ENCODE data around the gene IL26. TPM values are rescaled to one million over a fixed set of nuclear protein-coding genes. Genes with fewer than 3 reads are reported as not detected.

Gene IL26
- polyA plus RNA-seq, 1 donor (not counting 4 experiments of a cell fraction or from before 2014, with no cell fraction given): not detected

DNA sequence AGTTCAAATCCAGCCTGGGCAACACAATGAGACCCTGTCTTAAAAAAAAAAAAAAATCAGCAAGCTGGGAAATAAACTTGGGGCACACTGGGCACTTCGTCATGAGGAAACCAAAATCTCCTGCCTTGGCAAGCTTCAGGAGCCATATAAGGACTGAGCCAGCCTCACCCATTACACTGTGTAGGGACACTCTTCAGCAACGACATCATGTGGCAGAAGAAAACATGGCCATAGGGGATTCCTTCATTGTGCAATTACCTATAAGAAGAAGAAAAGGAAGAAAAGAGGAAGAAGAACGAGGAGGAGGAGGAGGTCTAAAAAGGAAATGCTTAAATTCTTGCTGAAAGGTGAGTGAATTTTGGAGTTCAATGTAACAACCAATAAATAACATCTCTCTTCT lies 40.0 kb downstream of the IL26 start:
- H3K9ac ChIP-seq (ENCODE audit: control insufficient read depth, extremely low read depth, insufficient read depth, low read length): no peak overlapping the region
- no peaks in the 10 kb centered on the region for H4K20me1 ChIP-seq (ENCODE audit: control insufficient read depth, extremely low read depth, insufficient read depth, low read length)
- H3K9me1 ChIP-seq (ENCODE audit: control insufficient read depth, extremely low read depth, insufficient read depth, low read length): no peaks in the 10 kb centered on the region
- H3K36me3 ChIP-seq (ENCODE audit: control insufficient read depth in 2 of 2, extremely low read depth in 1 of 2, insufficient read depth in 2 of 2, low read length in 2 of 2): no peaks in the 10 kb centered on the region
- no peaks in the 10 kb centered on the region for H3K9me3 ChIP-seq (ENCODE audit: control insufficient read depth, low read depth, low read length)
- no peak overlapping the region for H3K4me2 ChIP-seq (ENCODE audit: control insufficient read depth, extremely low read depth, insufficient read depth, low read depth, low read length)
- no peak for TF ChIP-seq EZH2 (IDR thresholded peaks at IDR 0.05; ENCODE audit: low read length)
- TF ChIP-seq, protein P1, sequence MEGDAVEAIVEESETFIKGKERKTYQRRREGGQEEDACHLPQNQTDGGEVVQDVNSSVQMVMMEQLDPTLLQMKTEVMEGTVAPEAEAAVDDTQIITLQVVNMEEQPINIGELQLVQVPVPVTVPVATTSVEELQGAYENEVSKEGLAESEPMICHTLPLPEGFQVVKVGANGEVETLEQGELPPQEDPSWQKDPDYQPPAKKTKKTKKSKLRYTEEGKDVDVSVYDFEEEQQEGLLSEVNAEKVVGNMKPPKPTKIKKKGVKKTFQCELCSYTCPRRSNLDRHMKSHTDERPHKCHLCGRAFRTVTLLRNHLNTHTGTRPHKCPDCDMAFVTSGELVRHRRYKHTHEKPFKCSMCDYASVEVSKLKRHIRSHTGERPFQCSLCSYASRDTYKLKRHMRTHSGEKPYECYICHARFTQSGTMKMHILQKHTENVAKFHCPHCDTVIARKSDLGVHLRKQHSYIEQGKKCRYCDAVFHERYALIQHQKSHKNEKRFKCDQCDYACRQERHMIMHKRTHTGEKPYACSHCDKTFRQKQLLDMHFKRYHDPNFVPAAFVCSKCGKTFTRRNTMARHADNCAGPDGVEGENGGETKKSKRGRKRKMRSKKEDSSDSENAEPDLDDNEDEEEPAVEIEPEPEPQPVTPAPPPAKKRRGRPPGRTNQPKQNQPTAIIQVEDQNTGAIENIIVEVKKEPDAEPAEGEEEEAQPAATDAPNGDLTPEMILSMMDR (optimal IDR thresholded peaks at IDR 0.05 in 1 of 3, IDR thresholded peaks at IDR 0.05 in 1 of 3, conservative IDR thresholded peaks at IDR 0.05 in 1 of 3; ENCODE audit: extremely low read depth in 1 of 3, insufficient read depth in 2 of 3, low read length in 3 of 3): no peak
- H3K79me2 ChIP-seq (ENCODE audit: control insufficient read depth, insufficient read depth, low read length): no peaks in the 10 kb centered on the region
- DNase-seq (ENCODE audit: low read depth, low spot score) (no peak), FAIRE-seq (no peak)
- peaks cover 28% of the 10 kb centered on the region for H3K27me3 ChIP-seq (ENCODE audit: control insufficient read depth, extremely low read depth, insufficient read depth, low read length)
- H3K27ac ChIP-seq (ENCODE audit: control insufficient read depth, insufficient read depth, low read length): no peak overlapping the region
- peaks cover 5% of the 10 kb centered on the region for H3K4me1 ChIP-seq (ENCODE audit: control insufficient read depth, extremely low read depth, insufficient read depth, low read length)
- no peak overlapping the region for H3K4me3 ChIP-seq (ENCODE audit: control insufficient read depth in 2 of 3, extremely low read depth in 1 of 3, insufficient read depth in 2 of 3, low read depth in 1 of 3, low read length in 3 of 3)
- H2AFZ ChIP-seq (ENCODE audit: control insufficient read depth, low read length): no peak overlapping the region
- dilution Hi-C loops (cut with MboI; ENCODE audit: extremely low pct_ligation_motif_present, low sequenced_read_pairs): no loop called here

DNA sequence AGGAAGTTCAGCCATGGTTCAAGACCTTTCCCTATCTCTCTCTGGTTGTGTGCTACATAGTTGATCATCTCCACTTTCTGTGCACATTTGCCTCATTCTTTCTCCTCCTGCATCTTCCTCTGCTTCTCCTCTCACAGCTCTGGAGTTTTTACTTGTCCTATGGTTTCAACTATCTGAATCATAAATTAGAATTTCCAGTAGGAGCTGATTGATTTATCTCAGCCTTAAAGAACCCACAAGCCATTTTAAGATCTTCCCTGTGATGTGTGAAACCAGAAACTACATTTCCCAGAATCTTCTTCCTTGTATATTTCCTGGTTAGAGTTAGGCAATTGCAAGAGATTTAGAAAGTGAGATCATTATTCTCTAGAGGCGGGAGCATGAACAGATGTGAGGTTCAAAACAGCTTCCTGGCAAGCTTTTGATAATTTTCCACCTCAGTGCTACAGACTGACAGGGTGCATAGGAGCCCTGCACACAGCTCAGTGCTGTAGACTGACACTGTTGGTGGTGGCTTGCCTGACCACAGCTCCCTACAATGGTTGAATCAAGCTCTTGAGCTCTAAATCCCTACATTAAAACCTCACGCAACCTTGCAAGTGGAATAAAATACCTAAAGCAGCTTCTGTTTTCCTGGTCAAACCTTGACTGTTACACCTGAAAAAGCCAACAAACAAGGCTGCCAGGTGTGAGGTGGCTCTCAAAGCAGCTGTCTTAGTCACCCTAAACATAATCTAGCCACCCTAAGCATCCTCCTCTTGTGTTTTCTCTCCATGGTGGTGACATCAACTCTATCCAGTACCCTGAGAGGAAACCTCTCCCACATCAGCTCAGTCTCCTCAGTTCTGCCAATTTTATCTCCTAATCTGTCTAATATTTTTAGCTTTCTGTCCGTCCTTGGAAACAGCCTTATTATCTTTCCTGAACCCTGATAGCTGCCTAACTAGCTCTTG lies 44.5 kb downstream of the IL26 start:
- Histone ChIP-seq H3K36me3 (ENCODE audit: control insufficient read depth in 2 of 2, extremely low read depth in 1 of 2, insufficient read depth in 2 of 2, low read length in 2 of 2) (no peaks in the 10 kb centered on the region), H3K4me3 (ENCODE audit: control insufficient read depth in 2 of 3, extremely low read depth in 1 of 3, insufficient read depth in 2 of 3, low read depth in 1 of 3, low read length in 3 of 3) (no peak overlapping the region), H3K79me2 (ENCODE audit: control insufficient read depth, insufficient read depth, low read length) (no peaks in the 10 kb centered on the region), H4K20me1 (ENCODE audit: control insufficient read depth, extremely low read depth, insufficient read depth, low read length) (no peaks in the 10 kb centered on the region), H3K4me1 (ENCODE audit: control insufficient read depth, extremely low read depth, insufficient read depth, low read length) (peaks cover 5% of the 10 kb centered on the region), H3K9me3 (ENCODE audit: control insufficient read depth, low read depth, low read length) (no peaks in the 10 kb centered on the region), H2AFZ (ENCODE audit: control insufficient read depth, low read length) (no peak overlapping the region), H3K27me3 (ENCODE audit: control insufficient read depth, extremely low read depth, insufficient read depth, low read length) (peaks cover 6% of the 10 kb centered on the region), H3K27ac (ENCODE audit: control insufficient read depth, insufficient read depth, low read length) (no peak overlapping the region), H3K9me1 (ENCODE audit: control insufficient read depth, extremely low read depth, insufficient read depth, low read length) (no peaks in the 10 kb centered on the region), H3K4me2 (ENCODE audit: control insufficient read depth, extremely low read depth, insufficient read depth, low read depth, low read length) (no peak overlapping the region), H3K9ac (ENCODE audit: control insufficient read depth, extremely low read depth, insufficient read depth, low read length) (no peak overlapping the region)
- FAIRE-seq (no peak), DNase-seq (ENCODE audit: low read depth, low spot score) (no peak)
- no peak for TF ChIP-seq EZH2 (IDR thresholded peaks at IDR 0.05; ENCODE audit: low read length)
- TF ChIP-seq, protein P1 (optimal IDR thresholded peaks at IDR 0.05 in 1 of 3, IDR thresholded peaks at IDR 0.05 in 1 of 3, conservative IDR thresholded peaks at IDR 0.05 in 1 of 3; ENCODE audit: extremely low read depth in 1 of 3, insufficient read depth in 2 of 3, low read length in 3 of 3): no peak
- dilution Hi-C loops (cut with MboI; ENCODE audit: extremely low pct_ligation_motif_present, low sequenced_read_pairs): no loop called here
